ENCODE results near the gene JAGN1. TPM values are rescaled to one million over a fixed set of nuclear protein-coding genes. Genes with fewer than 3 reads are reported as not detected.

The JAGN1 gene
- polyA plus RNA-seq, 3 donors: 48.1 to 56.8 (median 53.2) TPM

DNA sequence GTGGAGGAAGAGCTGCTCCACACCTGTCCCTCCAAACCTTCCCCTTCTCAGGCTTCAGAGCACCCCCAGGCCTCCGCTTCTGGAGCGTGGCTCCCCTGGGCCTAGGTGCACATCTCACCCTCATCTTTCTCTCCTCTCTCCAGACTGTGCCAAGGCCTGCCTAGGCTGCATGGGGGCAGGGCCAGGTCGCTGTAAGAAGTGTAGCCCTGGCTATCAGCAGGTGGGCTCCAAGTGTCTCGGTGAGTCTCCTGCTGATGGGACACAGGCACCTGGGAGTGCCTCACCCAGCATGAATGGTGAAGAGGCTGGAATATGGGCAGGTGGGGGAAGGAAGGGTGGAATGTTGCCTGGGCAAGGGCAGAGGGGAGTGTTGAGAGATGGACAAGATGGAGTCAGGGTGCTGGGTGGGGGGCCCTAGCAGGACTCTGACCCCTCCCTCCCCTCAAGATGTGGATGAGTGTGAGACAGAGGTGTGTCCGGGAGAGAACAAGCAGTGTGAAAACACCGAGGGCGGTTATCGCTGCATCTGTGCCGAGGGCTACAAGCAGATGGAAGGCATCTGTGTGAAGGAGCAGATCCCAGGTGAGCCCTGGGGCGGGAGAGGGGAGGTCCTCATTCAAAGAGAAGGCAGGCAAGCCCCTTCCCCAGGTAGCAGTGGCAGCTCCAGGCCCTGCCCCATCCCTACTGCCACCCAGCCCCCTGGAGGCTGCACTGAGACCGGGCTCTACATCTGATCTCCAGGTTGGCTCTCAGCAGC lies 52.7 kb downstream of the JAGN1 start:
- DNase-seq (ENCODE audit: low read depth in 3 of 3, low spot score in 2 of 3): no peak

Other genes with a start within 250 kb of the JAGN1 start
- gene MTMR14, start 241.1 kb upstream of the JAGN1 start, polyA plus RNA-seq (ENCODE audit: insufficient read length in 3 of 3): 10 to 100 TPM; 33.2 to 34.9 (median 34.2) TPM
- under 1 TPM; 0.07 to 0.14 (median 0.10) TPM for gene CPNE9, start 186.8 kb upstream of the JAGN1 start, polyA plus RNA-seq (ENCODE audit: insufficient read length in 3 of 3)
- 10 to 100 TPM; 18.2 to 20.7 (median 19.1) TPM for gene BRPF1, start 158.9 kb upstream of the JAGN1 start, polyA plus RNA-seq (ENCODE audit: insufficient read length in 3 of 3)
- gene OGG1, start 140.7 kb upstream of the JAGN1 start, polyA plus RNA-seq (ENCODE audit: insufficient read length in 3 of 3): 10 to 100 TPM; 44.4 to 56.8 (median 50.9) TPM
- 10 to 100 TPM; 18.6 to 20.8 (median 20.4) TPM for gene CAMK1, start 120.7 kb upstream of the JAGN1 start, polyA plus RNA-seq (ENCODE audit: insufficient read length in 3 of 3)
- 10 to 100 TPM; 56.7 to 61.5 (median 60.5) TPM for gene TADA3, start 98.1 kb upstream of the JAGN1 start, polyA plus RNA-seq (ENCODE audit: insufficient read length in 3 of 3)
- 100 to 1,000 TPM; 146 to 156 (median 154) TPM for gene ARPC4, start 97.5 kb upstream of the JAGN1 start, polyA plus RNA-seq (ENCODE audit: insufficient read length in 3 of 3)
- 10 to 100 TPM; 29.7 to 34.0 (median 30.4) TPM for gene TTLL3, start 80.3 kb upstream of the JAGN1 start, polyA plus RNA-seq (ENCODE audit: insufficient read length in 3 of 3)
- gene RPUSD3, start 46.6 kb upstream of the JAGN1 start, polyA plus RNA-seq (ENCODE audit: insufficient read length in 3 of 3): 10 to 100 TPM; 29.8 to 35.4 (median 30.2) TPM
- gene CIDEC, start 10.4 kb upstream of the JAGN1 start, polyA plus RNA-seq (ENCODE audit: insufficient read length in 3 of 3): under 1 TPM in 1 of 3 donors, not detected in 2; 0.14 TPM
- gene IL17RE, start 12.2 kb downstream of the JAGN1 start, polyA plus RNA-seq (ENCODE audit: insufficient read length in 3 of 3): 10 to 100 TPM; 11.5 to 12.7 (median 11.5) TPM
- 10 to 100 TPM; 30.7 to 35.9 (median 32.6) TPM for gene IL17RC, start 26.5 kb downstream of the JAGN1 start, polyA plus RNA-seq (ENCODE audit: insufficient read length in 3 of 3)
- gene CRELD1, start 43.2 kb downstream of the JAGN1 start, polyA plus RNA-seq (ENCODE audit: insufficient read length in 3 of 3): 10 to 100 TPM; 50.1 to 52.4 (median 52.1) TPM
- gene PRRT3, start 61.8 kb downstream of the JAGN1 start, polyA plus RNA-seq (ENCODE audit: insufficient read length in 3 of 3): 1 to 10 TPM; 2.8 to 3.5 (median 3.0) TPM
- 100 to 1,000 TPM; 101 to 108 (median 106) TPM for gene EMC3, start 96.2 kb downstream of the JAGN1 start, polyA plus RNA-seq (ENCODE audit: insufficient read length in 3 of 3)
- gene FANCD2, start 135.8 kb downstream of the JAGN1 start, polyA plus RNA-seq (ENCODE audit: insufficient read length in 3 of 3): 10 to 100 TPM; 18.1 to 20.9 (median 19.5) TPM
- gene FANCD2OS, start 217.6 kb downstream of the JAGN1 start, polyA plus RNA-seq (ENCODE audit: insufficient read length in 3 of 3): not detected
- 100 to 1,000 TPM; 215 to 235 (median 220) TPM for gene BRK1, start 225.1 kb downstream of the JAGN1 start, polyA plus RNA-seq (ENCODE audit: insufficient read length in 3 of 3)